GM12873 (cell line): ENCODE results near the gene LRP6.

Experiments used
- CTCF ChIP-seq: IDR thresholded peaks from 2 replicates; pipeline ENCODE4 v1.5.1; 2012; ENCODE audit warnings: low read depth, mild to moderate bottlenecking, moderate library complexity, low read length, control low read depth; ENCODE audit not compliant: insufficient read depth; ENCODE audit errors: missing control alignments

Gene LRP6

GRCh38 chr12:12159988-12160387 lies 106.9 kb downstream of the LRP6 start:
- no peak for TF ChIP-seq CTCF

GRCh38 chr12:12158858-12159257 lies 108.0 kb downstream of the LRP6 start:
- TF ChIP-seq CTCF: no peak

- TF ChIP-seq CTCF: no peak
These were observed 109.4 kb downstream of the LRP6 start for GRCh38 chr12:12157424-12157823.

- TF ChIP-seq CTCF: no peak
These were observed 110.0 kb downstream of the LRP6 start for GRCh38 chr12:12156828-12157227.

DNA sequence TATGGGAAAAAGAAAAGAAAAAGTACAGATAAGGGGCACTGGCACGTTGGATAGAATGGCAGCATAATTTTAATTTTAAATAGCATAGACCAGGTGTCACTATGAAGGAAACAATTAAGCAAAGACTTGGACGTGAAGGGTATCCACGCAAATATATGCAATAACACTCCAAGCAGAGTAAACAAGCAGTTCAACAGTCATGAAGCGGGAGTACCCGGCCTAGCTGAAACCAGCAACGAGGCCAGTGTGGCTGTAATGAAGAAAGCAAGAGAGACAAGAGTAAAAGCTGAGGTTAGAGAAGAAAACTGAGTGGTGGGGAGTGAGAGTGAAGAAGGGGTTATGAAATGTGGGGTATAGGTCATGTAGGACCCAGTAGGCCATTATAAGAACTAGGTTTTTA lies 110.7 kb downstream of the LRP6 start:
- no peak for TF ChIP-seq CTCF

DNA sequence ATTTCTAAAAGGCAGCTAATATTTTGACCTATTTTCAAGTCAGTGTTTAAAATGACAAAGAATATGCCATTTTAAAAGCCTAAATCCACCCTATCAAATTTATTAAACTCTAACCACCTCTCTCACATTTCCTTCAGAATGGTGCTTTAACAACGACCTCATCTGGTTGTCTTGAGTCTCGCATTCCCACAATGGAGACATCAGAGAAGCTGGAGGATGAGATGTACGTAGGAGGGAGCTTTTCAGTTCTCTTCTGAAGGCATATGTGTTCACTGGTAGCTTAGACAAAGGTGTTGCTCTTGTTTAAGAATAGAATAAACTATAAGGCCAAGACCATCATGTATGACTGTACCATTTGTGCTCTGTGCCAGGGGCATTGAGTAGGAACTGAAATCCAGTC lies 113.2 kb downstream of the LRP6 start:
- no peak for TF ChIP-seq CTCF

DNA sequence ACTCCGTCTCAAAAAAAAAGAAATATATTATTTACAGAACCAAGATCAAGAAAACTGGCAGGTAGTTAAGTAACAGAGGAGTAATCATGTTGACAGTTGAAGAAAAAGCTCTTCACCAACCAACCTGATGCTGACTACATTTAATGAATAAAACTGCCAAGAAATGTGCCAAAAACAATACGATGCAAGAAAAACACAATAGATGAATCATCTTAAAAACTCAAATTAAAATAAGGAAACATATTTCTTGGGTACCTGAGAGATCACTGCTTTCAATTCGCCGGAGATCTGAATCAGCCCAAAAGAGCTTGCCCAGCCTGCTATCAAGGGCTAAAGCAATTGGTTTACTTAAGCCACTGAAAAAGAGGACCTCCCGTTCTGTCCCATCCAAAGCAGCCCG lies 119.7 kb downstream of the LRP6 start:
- no peak for TF ChIP-seq CTCF

DNA sequence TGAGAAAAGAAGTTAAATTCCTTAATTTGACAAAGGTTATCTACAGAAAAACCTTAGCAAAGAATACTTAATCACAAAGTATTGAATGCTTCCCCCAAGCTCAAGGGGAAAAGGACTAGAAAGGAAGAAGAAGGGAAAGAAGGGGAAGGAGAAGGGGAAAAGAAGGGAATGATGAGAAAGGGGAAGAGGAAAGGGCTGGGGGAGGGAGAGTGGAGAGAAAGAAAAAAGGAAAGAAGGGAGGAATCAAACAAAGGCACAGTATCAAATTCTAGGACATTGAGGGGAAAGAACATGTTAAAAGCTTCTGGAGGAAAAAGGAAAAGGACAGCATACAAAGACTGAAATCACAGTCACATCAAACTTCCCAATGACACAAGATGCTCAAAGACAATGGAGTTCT lies 125.8 kb downstream of the LRP6 start:
- TF ChIP-seq CTCF: no peak
